Suprapubic skin (tissue), 4 donors: ENCODE measurements around the gene KYAT1. TPM values are rescaled to one million over a fixed set of nuclear protein-coding genes. Genes with fewer than 3 reads are reported as not detected.
A peak's percentile ranks its signal among the peaks of the same experiment; 100 is the strongest.
"Not testable (repeated sequence)": the region's sequence is repeated elsewhere in the genome, so short reads cannot be mapped to it uniquely, and the experiment has no call there.

Experiments used
- DNase-seq, 2 donors: peaks; one replicate each; pipeline ENCODE4 v3.0.0-alpha.2; 2019; ENCODE audit warnings: low spot score in 2 of 2
- H3K27ac ChIP-seq: fragments of 200-600 bp; sonication (generic); one replicate; pipeline ENCODE4 v1.5.1; 2019
- H3K27me3 ChIP-seq: fragments of 200-600 bp; sonication (generic); one replicate; pipeline ENCODE4 v1.5.1; 2019
- H3K36me3 ChIP-seq: fragments of 200-600 bp; sonication (generic); one replicate; pipeline ENCODE4 v1.5.1; 2019
- H3K4me1 ChIP-seq: fragments of 200-600 bp; sonication (generic); one replicate; pipeline ENCODE4 v1.5.1; 2019
- H3K4me3 ChIP-seq: fragments of 200-600 bp; sonication (generic); one replicate; pipeline ENCODE4 v1.5.1; 2019; ENCODE audit warnings: mild to moderate bottlenecking
- H3K9me3 ChIP-seq: fragments of 200-600 bp; sonication (generic); one replicate; pipeline ENCODE4 v1.5.1; 2019
- CTCF ChIP-seq, 2 donors: fragments of 200-600 bp in 1 of 2; fragments of 450-650 bp in 1 of 2; sonication (generic) in 1 of 2; IDR thresholded peaks; one replicate each; pipeline ENCODE4 v1.5.1; 2016 to 2019; ENCODE audit warnings: antibody characterized with exemption in 2 of 2, mild to moderate bottlenecking in 1 of 2, moderate library complexity in 1 of 2
- EP300 ChIP-seq: sonication (generic); formaldehyde crosslinking; IDR thresholded peaks from one replicate; pipeline ENCODE4 v1.6.1; 2017; ENCODE audit warnings: antibody characterized with exemption
- POLR2A ChIP-seq, 2 donors: fragments of 450-650 bp; IDR thresholded peaks; one replicate each; pipeline ENCODE4 v1.6.1; 2017; ENCODE audit warnings: antibody characterized with exemption in 2 of 2, mild to moderate bottlenecking in 2 of 2, moderate library complexity in 2 of 2
- POLR2AphosphoS5 ChIP-seq, 3 donors: sonication (generic); formaldehyde crosslinking; IDR thresholded peaks; one replicate each; pipeline ENCODE4 v1.6.1; 2017; ENCODE audit warnings: antibody characterized with exemption in 3 of 3
- WGBS: methylation state at CpG from one replicate; pipeline ENCODE4 v1.1.5; 2018; 5-methylcytosine and 5-hydroxymethylcytosine counted together
- total RNA-seq, 4 donors: library from RNA; depleted of rRNA; stranded (reverse); fragments of >200 nt; gene quantifications; one replicate each; pipeline ENCODE4 v1.1.0, GENCODE V29; 2016

The KYAT1 gene
- total RNA-seq, 4 donors from 2014 or later = 10.6 to 17.1 (median 14.6) TPM

- H3K27ac ChIP-seq, H3K4me3 ChIP-seq, H3K4me1 ChIP-seq, H3K9me3 ChIP-seq, DNase-seq, H3K36me3 ChIP-seq, H3K27me3 ChIP-seq: not testable (repeated sequence)
- TF ChIP-seq CTCF (IDR thresholded peaks at IDR 0.05) = peak; percentile 58 to 64
- WGBS = 60% methylated on average over 10 of the region's 10 CpGs
These were observed 29.8 kb downstream of the KYAT1 start for GRCh38 chr9:128851779-128852600.

GRCh38 chr9:128851024-128851423, 30.7 kb downstream of the KYAT1 start:
- H3K9me3 ChIP-seq, H3K4me1 ChIP-seq, H3K4me3 ChIP-seq, H3K27me3 ChIP-seq, DNase-seq, H3K36me3 ChIP-seq, H3K27ac ChIP-seq: not testable (repeated sequence)
- 94% methylated on average over 10 of the region's 10 CpGs for WGBS

GRCh38 chr9:128847803-128848202, 33.9 kb downstream of the KYAT1 start:
- Histone ChIP-seq H3K4me1 (peaks cover 22% of the 10 kb centered on the region), H3K27me3 (no peaks in the 10 kb centered on the region), H3K36me3 (peaks cover under 1% of the 10 kb centered on the region), H3K27ac (no peak overlapping the region), H3K9me3 (no peaks in the 10 kb centered on the region), H3K4me3 (no peak overlapping the region)
- TF ChIP-seq POLR2AphosphoS5 (IDR thresholded peaks at IDR 0.05) (no peak), CTCF (IDR thresholded peaks at IDR 0.05) (no peak), EP300 (no peak), POLR2A (IDR thresholded peaks at IDR 0.05) (no peak)
- DNase-seq = no peak
- 100% methylated on average over 1 of the region's 1 CpG for WGBS

GRCh38 chr9:128846680-128847030, 35.1 kb downstream of the KYAT1 start:
- H3K27ac ChIP-seq = no peak overlapping the region
- no peak for DNase-seq
- WGBS = 90% methylated on average over 3 of the region's 3 CpGs
- H3K9me3 ChIP-seq = no peaks in the 10 kb centered on the region
- TF ChIP-seq POLR2AphosphoS5 (IDR thresholded peaks at IDR 0.05) (no peak), CTCF (IDR thresholded peaks at IDR 0.05) (no peak), POLR2A (IDR thresholded peaks at IDR 0.05) (no peak), EP300 (no peak)
- H3K4me1 ChIP-seq = peaks cover 15% of the 10 kb centered on the region
- H3K27me3 ChIP-seq = no peaks in the 10 kb centered on the region
- H3K4me3 ChIP-seq = no peak overlapping the region
- peaks cover 8% of the 10 kb centered on the region for H3K36me3 ChIP-seq

GRCh38 chr9:128845186-128845931, 36.4 kb downstream of the KYAT1 start:
- no peak overlapping the region for H3K4me3 ChIP-seq
- H3K27me3 ChIP-seq = no peaks in the 10 kb centered on the region
- peaks cover 15% of the 10 kb centered on the region for H3K4me1 ChIP-seq
- no peak for DNase-seq
- TF ChIP-seq CTCF (IDR thresholded peaks at IDR 0.05) (no peak), POLR2AphosphoS5 (IDR thresholded peaks at IDR 0.05) (no peak)
- peaks cover 8% of the 10 kb centered on the region for H3K36me3 ChIP-seq
- no peaks in the 10 kb centered on the region for H3K9me3 ChIP-seq
- WGBS = 44% methylated on average over 9 of the region's 13 CpGs
- H3K27ac ChIP-seq = peak overlapping the region; percentile 7

- H3K4me3 ChIP-seq, DNase-seq, H3K36me3 ChIP-seq, H3K27me3 ChIP-seq, H3K9me3 ChIP-seq, H3K27ac ChIP-seq: not testable (repeated sequence)
- 95% methylated on average over 7 of the region's 7 CpGs for WGBS
- peaks cover 15% of the 10 kb centered on the region for H3K4me1 ChIP-seq
These were observed 38.6 kb downstream of the KYAT1 start for GRCh38 chr9:128843171-128843570.
